AG09319 (cell line): ENCODE data around the gene ACAP3.

ENCODE experiments used
- DNase-seq: peaks from one replicate; pipeline ENCODE4 v3.0.0-alpha.2; 2010; ENCODE audit warnings: low read depth; ENCODE audit errors: extremely low read depth
- TF ChIP-seq, protein P1 (sequence below): IDR thresholded peaks from 2 replicates; pipeline ENCODE4 v1.5.1; 2011; ENCODE audit warnings: low read depth, mild to moderate bottlenecking, inconsistent platforms, low read length, moderate library complexity

ACAP3 gene

DNA sequence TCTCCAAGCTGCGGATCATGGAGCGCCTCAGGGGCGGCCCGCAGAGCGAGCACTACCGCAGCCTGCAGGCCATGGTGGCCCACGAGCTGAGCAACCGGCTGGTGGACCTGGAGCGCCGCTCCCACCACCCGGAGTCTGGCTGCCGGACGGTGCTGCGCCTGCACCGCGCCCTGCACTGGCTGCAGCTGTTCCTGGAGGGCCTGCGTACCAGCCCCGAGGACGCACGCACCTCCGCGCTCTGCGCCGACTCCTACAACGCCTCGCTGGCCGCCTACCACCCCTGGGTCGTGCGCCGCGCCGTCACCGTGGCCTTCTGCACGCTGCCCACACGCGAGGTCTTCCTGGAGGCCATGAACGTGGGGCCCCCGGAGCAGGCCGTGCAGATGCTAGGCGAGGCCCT is 19.6 kb upstream of the ACAP3 start:
- TF ChIP-seq, protein P1, sequence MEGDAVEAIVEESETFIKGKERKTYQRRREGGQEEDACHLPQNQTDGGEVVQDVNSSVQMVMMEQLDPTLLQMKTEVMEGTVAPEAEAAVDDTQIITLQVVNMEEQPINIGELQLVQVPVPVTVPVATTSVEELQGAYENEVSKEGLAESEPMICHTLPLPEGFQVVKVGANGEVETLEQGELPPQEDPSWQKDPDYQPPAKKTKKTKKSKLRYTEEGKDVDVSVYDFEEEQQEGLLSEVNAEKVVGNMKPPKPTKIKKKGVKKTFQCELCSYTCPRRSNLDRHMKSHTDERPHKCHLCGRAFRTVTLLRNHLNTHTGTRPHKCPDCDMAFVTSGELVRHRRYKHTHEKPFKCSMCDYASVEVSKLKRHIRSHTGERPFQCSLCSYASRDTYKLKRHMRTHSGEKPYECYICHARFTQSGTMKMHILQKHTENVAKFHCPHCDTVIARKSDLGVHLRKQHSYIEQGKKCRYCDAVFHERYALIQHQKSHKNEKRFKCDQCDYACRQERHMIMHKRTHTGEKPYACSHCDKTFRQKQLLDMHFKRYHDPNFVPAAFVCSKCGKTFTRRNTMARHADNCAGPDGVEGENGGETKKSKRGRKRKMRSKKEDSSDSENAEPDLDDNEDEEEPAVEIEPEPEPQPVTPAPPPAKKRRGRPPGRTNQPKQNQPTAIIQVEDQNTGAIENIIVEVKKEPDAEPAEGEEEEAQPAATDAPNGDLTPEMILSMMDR = no peak
- DNase-seq = no peak

DNA sequence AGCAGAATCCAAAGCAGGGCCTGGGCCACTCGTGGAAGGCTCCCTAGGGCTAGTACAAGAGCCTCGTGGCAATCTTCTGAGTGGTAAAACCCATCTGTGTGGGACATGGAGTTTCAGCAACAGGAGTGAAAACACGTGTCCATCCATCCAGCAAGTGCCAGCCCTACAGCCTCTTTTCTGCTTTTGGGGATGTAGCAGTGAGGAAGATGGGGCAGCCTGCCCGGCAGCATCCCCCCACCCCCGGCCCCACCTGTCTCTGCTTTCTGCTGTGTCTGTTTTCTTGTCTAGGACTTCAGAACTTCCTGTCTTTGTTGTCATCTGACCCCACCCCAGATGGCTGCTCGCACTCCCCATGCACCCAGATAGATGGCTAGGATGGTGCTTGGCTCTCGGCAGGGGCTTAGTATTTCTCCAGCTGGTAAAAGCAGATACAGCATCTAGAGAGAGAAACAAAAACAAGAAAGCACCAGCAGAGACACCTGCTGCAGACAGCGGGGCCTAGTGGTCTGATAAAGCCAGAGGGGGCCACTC is 18.4 kb upstream of the ACAP3 start:
- TF ChIP-seq, protein P1 = no peak
- DNase-seq = no peak

DNA sequence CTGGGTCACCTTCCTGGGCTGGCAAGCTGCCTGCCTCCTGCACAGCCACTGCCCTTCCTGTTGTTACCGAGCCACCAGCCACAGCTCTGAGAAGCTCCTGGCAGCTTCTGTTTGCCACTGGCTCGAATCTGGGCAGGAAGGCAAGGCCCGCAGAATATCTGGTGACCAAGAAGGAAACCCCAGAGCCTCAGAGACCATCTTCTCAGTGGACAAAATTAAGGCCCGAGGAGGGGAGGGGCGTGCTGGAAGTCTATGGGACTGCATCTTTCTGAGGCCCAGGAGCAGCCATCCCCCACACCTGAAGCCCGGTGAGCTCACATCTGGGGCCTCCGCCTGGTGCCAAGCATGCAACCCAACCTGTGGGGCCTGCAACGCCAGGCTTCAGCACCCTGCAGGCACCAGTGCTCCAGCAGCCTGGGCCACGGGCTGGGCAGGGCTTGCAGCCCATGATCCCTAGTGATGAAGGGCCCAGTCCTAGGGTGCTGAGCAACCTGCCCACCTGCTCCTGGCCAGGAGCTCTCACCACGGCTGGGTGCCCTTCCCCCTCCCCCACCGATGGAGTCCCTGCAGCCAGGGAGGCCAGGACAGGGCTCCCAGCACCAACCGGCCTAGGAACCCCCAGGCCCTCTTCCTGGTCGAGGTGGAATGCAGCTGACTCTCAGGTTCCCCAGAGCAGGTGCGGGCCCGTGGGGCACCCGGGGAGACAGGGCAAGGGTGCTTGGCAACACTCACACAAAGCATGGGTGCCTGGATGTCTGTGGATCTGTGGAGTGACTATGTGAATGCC is 17.8 kb upstream of the ACAP3 start:
- TF ChIP-seq, protein P1 = no peak
- no peak for DNase-seq

DNA sequence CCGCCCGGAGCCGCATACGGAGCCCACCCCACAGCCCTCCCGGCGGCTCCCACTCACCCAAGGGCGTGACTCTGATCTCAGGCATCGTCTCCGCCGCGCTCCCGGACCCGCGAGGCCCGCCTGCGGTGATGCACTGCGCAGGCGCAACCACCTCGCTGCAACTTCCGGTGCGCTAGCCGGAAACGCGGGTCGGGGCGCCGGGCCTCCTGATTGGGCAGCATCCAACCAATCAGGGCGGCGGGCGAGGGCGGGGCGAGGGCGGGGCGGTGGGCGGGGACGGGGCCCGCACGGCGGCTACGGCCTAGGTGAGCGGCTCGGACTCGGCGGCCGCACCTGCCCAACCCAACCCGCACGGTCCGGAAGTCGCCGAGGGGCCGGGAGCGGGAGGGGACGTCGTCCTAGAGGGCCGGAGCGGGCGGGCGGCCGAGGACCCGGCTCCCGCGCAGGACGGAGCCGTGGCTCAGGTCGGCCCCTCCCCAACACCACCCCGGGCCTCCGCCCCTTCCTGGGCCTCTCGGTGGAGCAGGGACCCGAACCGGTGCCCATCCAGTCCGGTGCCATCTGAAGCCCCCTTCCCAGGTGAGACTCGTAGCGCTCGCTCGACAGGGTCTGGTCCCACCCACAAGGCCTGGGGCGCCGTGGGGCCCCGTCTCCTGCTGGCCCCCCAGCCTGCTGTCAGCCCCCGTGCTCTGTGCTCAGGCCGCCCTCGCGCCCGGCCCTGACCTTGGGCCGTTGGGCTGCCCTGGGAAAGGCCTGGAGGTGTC is 17.0 kb upstream of the ACAP3 start, which contains the start of the genes CPTP and INTS11:
CPTP (plus strand) TSS at position 279 of the 764 bp plus-strand sequence. CDS start 2,109 bp downstream, outside the sequence.
INTS11 (minus strand) TSS at position 137 of the 764 bp plus-strand sequence; CDS start at position 85, 52 bp downstream.
- TF ChIP-seq, protein P1 = no peak
- peak; percentile 78 for DNase-seq

DNA sequence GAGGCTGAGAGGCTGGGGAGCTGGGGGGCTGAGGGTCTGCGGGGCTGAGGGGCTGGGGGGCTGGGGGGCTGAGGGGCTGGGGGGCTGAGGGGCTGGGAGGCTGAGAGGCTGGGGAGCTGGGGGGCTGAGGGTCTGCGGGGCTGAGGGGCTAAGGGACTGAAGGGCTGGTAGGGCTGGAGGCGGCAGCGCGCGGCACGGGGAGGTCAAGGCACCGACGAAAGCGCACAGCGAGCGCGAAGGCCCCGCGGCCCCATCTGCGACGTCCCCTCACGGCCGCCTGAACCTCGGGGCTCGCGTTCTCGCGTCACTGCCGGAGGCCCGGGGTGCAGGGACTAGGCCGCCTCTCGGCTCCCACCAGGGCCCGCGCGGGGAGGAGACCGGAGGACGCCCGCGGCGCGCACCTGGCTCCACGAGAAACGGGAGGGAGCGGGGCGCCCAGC is 16.4 kb upstream of the ACAP3 start:
- TF ChIP-seq, protein P1 = no peak
- DNase-seq = no peak

DNA sequence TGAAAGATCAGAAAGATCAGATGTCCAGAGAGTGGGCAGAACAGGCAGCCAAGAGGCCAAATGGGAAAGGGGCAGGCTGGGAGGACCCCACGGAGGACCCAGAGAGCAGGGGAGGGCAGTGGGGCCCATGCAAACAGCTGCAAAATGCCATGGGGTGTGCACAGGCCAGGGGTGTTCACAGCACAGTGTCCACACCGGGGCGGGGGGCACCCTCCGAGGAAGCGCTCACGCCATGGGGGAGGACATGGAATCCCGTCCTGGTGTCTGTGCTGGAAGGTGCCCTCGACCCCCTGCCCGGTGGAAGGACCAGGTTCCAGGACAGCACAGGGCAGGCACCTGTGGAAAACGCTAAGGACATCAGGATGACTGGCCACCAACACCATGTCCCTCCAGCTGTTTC is 15.2 kb upstream of the ACAP3 start:
- TF ChIP-seq, protein P1 = no peak
- no peak for DNase-seq

DNA sequence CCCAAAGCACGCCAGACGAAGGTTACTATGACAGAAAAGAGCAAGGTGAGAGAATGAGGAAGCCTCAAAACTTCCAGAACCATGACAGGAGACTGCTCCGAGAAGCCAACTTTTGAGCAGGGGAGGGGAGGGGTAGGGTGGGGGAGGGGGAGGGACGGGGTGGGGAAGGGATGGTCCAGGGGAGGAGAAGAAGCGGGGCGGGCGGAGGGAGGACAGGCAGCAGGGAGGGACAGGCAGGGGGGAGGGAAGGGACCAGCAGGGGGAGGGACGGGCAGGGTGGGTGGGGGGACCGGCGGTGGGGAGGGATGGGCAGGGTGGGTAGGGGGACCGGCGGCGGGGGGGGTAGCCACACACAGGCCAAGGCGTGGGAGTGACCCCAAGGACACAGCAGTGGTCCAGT is 14.7 kb upstream of the ACAP3 start:
- DNase-seq = no peak
- TF ChIP-seq, protein P1 = no peak
